MM.1S (cell line): ENCODE data around the gene KRT12.

Experiments
- EZH2 ChIP-seq: fragments of 300-600 bp; sonication (generic); optimal IDR thresholded peaks from 2 replicates; pipeline ENCODE3; 2017; ENCODE audit warnings: low read depth, mild to moderate bottlenecking, antibody characterized with exemption, low read length, mixed read lengths
- EZH2phosphoT487 ChIP-seq: fragments of 300-600 bp; sonication (generic); IDR thresholded peaks from 2 replicates; pipeline ENCODE4 v1.6.1; 2018; ENCODE audit warnings: antibody characterized with exemption, low read length
- TF ChIP-seq, protein P1 (sequence below): fragments of 300-600 bp; sonication (generic); IDR thresholded peaks from 2 replicates; pipeline ENCODE4 v1.5.1; 2016; ENCODE audit warnings: antibody characterized with exemption, low read length, mixed read lengths

DNA sequence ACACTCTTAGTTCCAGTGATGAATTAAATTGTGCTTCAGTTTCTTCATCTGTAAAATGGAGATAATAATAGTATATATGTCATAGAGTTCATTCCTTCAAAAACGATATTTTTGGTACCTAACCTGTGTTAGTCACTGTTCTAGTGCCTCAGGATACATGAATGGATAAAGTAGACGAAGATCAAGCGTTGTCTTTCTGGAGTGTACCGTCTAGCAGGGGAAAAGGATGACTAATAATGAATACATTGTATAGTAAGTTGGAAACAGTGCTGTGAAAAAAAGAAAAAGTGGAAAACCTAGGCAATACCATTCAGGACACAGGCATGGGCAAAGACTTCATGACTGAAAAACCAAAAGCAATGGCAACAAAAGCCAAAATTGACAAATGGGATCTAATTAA, 53.2 kb downstream of the KRT12 start:
- TF ChIP-seq, protein P1, sequence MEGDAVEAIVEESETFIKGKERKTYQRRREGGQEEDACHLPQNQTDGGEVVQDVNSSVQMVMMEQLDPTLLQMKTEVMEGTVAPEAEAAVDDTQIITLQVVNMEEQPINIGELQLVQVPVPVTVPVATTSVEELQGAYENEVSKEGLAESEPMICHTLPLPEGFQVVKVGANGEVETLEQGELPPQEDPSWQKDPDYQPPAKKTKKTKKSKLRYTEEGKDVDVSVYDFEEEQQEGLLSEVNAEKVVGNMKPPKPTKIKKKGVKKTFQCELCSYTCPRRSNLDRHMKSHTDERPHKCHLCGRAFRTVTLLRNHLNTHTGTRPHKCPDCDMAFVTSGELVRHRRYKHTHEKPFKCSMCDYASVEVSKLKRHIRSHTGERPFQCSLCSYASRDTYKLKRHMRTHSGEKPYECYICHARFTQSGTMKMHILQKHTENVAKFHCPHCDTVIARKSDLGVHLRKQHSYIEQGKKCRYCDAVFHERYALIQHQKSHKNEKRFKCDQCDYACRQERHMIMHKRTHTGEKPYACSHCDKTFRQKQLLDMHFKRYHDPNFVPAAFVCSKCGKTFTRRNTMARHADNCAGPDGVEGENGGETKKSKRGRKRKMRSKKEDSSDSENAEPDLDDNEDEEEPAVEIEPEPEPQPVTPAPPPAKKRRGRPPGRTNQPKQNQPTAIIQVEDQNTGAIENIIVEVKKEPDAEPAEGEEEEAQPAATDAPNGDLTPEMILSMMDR: no peak
- TF ChIP-seq EZH2phosphoT487 (no peak), EZH2 (no peak)
